Measurements from ENCODE around the gene RRH.
A peak's percentile ranks its signal among the peaks of the same experiment; 100 is the strongest.

Gene RRH

DNA sequence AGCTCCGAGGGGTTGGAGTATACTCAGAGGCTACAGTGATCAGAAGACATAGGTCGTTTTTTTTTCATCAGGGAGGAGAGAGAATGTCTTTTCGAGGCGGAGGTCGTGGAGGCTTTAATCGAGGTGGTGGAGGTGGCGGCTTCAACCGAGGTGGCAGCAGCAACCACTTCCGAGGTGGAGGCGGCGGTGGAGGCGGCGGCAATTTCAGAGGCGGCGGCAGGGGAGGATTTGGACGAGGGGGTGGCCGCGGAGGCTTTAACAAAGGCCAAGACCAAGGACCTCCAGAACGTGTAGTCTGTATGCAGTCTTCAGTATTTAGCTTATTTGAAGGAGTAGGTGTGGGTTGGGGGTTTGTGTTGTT lies 11.7 kb upstream of the RRH start:
- Histone ChIP-seq H3K4me3 (ENCODE audit: low read length) (peak overlapping the region; percentile 82), H3K27me3 (ENCODE audit: control insufficient read depth, low read length) (no peaks in the 10 kb centered on the region), H3K4me2 (ENCODE audit: low read length) (peak overlapping the region; percentile 82), H3K36me3 (ENCODE audit: control insufficient read depth, low read length) (peaks cover 45% of the 10 kb centered on the region), H3K9me2 (replicated peaks; ENCODE audit: control insufficient read depth, low read length) (no peaks in the 10 kb centered on the region), H4K20me1 (ENCODE audit: control insufficient read depth, insufficient read depth, low read depth, low read length) (no peaks in the 10 kb centered on the region), H3F3A (ENCODE audit: control insufficient read depth, insufficient read depth) (no peaks in the 10 kb centered on the region), H3K4me1 (ENCODE audit: control insufficient read depth, low read length) (peaks cover 22% of the 10 kb centered on the region), H3K9me3 (ENCODE audit: control insufficient read depth, insufficient read depth, low read length) (no peaks in the 10 kb centered on the region), H3K79me2 (ENCODE audit: control insufficient read depth, low read length) (peaks cover 58% of the 10 kb centered on the region), H3K27ac (ENCODE audit: low read depth, low read length) (peak overlapping the region; percentile 58)
- no peak for TF ChIP-seq EZH2phosphoT487 (IDR thresholded peaks at IDR 0.05; ENCODE audit: borderline replicate concordance, low read length)
- TF ChIP-seq, protein P1, sequence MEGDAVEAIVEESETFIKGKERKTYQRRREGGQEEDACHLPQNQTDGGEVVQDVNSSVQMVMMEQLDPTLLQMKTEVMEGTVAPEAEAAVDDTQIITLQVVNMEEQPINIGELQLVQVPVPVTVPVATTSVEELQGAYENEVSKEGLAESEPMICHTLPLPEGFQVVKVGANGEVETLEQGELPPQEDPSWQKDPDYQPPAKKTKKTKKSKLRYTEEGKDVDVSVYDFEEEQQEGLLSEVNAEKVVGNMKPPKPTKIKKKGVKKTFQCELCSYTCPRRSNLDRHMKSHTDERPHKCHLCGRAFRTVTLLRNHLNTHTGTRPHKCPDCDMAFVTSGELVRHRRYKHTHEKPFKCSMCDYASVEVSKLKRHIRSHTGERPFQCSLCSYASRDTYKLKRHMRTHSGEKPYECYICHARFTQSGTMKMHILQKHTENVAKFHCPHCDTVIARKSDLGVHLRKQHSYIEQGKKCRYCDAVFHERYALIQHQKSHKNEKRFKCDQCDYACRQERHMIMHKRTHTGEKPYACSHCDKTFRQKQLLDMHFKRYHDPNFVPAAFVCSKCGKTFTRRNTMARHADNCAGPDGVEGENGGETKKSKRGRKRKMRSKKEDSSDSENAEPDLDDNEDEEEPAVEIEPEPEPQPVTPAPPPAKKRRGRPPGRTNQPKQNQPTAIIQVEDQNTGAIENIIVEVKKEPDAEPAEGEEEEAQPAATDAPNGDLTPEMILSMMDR (IDR thresholded peaks at IDR 0.05; ENCODE audit: low read depth, low read length, poor library complexity, severe bottlenecking): no peak

DNA sequence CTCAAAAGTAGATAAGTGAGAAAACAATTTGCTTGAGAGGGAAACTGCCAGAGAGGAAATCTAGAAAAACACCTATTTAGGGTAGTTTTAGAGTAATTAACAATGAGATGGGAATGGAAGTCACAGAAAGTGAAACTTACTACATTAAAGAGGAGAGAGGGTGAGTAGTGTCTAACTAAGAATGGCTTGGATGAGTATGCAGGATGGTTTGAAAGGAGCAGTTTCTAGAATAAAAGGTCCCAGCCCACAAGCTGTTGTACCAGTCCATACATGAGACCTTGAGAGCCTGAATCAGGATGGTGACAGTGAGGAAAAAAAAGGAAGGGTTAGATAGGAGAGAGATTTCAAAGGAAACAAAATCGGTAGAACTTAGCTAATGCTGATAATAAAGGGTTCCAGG lies 10.9 kb upstream of the RRH start:
- H3K27ac ChIP-seq (ENCODE audit: low read depth, low read length): no peak overlapping the region
- no peak for TF ChIP-seq EZH2phosphoT487 (IDR thresholded peaks at IDR 0.05; ENCODE audit: borderline replicate concordance, low read length)

DNA sequence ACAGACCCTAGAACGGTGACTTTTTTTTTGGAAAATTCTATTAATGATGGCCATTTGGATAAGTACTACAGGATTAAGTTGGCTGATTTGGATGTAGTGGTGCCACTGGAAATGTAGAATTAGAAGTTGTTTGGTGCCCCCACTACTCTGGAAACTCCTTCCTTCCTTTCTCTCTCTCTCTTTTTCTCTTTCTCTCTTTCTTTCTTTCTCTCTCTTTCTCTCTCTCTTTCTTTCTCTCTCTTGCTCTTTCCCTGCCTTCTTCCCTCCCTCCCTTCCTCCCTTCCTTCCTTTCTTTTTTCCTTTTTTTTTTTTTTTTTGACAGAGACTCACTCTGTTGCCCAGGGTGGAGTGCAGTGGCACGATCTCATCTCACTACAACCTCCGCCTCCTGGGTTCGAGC lies 9.5 kb upstream of the RRH start:
- Histone ChIP-seq H3K36me3 (ENCODE audit: control insufficient read depth, low read length) (peaks cover 65% of the 10 kb centered on the region), H3K27me3 (ENCODE audit: control insufficient read depth, low read length) (no peaks in the 10 kb centered on the region)

More for the DNA sequence above, 10.9 kb upstream of the RRH start:
- Histone ChIP-seq H3K4me2 (ENCODE audit: low read length) (peak overlapping the region; percentile 82), H3K4me3 (ENCODE audit: low read length) (peak overlapping the region; percentile 82), H3K79me2 (ENCODE audit: control insufficient read depth, low read length) (peaks cover 58% of the 10 kb centered on the region), H3K27me3 (ENCODE audit: control insufficient read depth, low read length) (no peaks in the 10 kb centered on the region), H3K9me2 (replicated peaks; ENCODE audit: control insufficient read depth, low read length) (no peaks in the 10 kb centered on the region), H3F3A (ENCODE audit: control insufficient read depth, insufficient read depth) (no peaks in the 10 kb centered on the region), H3K36me3 (ENCODE audit: control insufficient read depth, low read length) (peaks cover 52% of the 10 kb centered on the region), H3K4me1 (ENCODE audit: control insufficient read depth, low read length) (peaks cover 22% of the 10 kb centered on the region), H4K20me1 (ENCODE audit: control insufficient read depth, insufficient read depth, low read depth, low read length) (no peaks in the 10 kb centered on the region), H3K9me3 (ENCODE audit: control insufficient read depth, insufficient read depth, low read length) (no peaks in the 10 kb centered on the region)

DNA sequence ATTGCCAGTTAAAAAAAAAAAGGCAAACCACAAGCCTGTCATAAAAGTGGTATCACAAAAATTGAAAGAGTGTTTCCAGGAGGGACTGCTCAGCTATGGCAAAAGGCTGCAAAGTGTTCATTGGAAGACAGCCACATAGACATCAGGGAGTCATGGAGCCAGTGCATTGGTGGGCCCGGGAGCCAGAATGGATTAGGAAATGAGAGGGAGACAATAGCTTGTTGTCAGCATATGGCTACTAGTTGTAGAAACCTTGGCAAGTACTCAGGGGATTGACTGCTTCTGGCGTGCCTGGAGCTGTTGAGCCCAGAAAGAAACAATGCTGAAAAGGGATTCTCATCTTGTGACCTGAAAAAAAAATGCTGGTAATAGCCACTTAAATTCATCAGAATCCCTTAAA lies 7.2 kb upstream of the RRH start:
- TF ChIP-seq, protein P1 (IDR thresholded peaks at IDR 0.05; ENCODE audit: low read depth, low read length, poor library complexity, severe bottlenecking): no peak
- no peak for TF ChIP-seq EZH2phosphoT487 (IDR thresholded peaks at IDR 0.05; ENCODE audit: borderline replicate concordance, low read length)
- Histone ChIP-seq H3K9me2 (replicated peaks; ENCODE audit: control insufficient read depth, low read length) (no peaks in the 10 kb centered on the region), H3K36me3 (ENCODE audit: control insufficient read depth, low read length) (peaks cover 86% of the 10 kb centered on the region), H3F3A (ENCODE audit: control insufficient read depth, insufficient read depth) (peaks cover 7% of the 10 kb centered on the region; the same call in 1 of the 2 replicates), H3K9me3 (ENCODE audit: control insufficient read depth, insufficient read depth, low read length) (no peaks in the 10 kb centered on the region), H4K20me1 (ENCODE audit: control insufficient read depth, insufficient read depth, low read depth, low read length) (no peaks in the 10 kb centered on the region), H3K4me3 (ENCODE audit: low read length) (no peak overlapping the region), H3K4me1 (ENCODE audit: control insufficient read depth, low read length) (peaks cover 16% of the 10 kb centered on the region), H3K27ac (ENCODE audit: low read depth, low read length) (no peak overlapping the region), H3K79me2 (ENCODE audit: control insufficient read depth, low read length) (peaks cover 56% of the 10 kb centered on the region), H3K4me2 (ENCODE audit: low read length) (no peak overlapping the region), H3K27me3 (ENCODE audit: control insufficient read depth, low read length) (no peaks in the 10 kb centered on the region)

More for the DNA sequence above, 9.5 kb upstream of the RRH start:
- Histone ChIP-seq H3K4me2 (ENCODE audit: low read length) (0 out of 2 replicates have a peak overlapping the region, but pooled peaks have one; percentile 82), H3K9me2 (replicated peaks; ENCODE audit: control insufficient read depth, low read length) (no peaks in the 10 kb centered on the region), H3K4me1 (ENCODE audit: control insufficient read depth, low read length) (peaks cover 22% of the 10 kb centered on the region), H3K9me3 (ENCODE audit: control insufficient read depth, insufficient read depth, low read length) (no peaks in the 10 kb centered on the region), H3K27ac (ENCODE audit: low read depth, low read length) (no peak overlapping the region), H4K20me1 (ENCODE audit: control insufficient read depth, insufficient read depth, low read depth, low read length) (no peaks in the 10 kb centered on the region), H3F3A (ENCODE audit: control insufficient read depth, insufficient read depth) (0 out of 2 replicates have a peak, but pooled peaks cover 1% of the 10 kb centered on the region), H3K4me3 (ENCODE audit: low read length) (no peak overlapping the region), H3K79me2 (ENCODE audit: control insufficient read depth, low read length) (peaks cover 58% of the 10 kb centered on the region)
- no peak for TF ChIP-seq EZH2phosphoT487 (IDR thresholded peaks at IDR 0.05; ENCODE audit: borderline replicate concordance, low read length)
- TF ChIP-seq, protein P1 (IDR thresholded peaks at IDR 0.05; ENCODE audit: low read depth, low read length, poor library complexity, severe bottlenecking): no peak
